Kidney glomerular epithelial cell (primary cell): Measurements from ENCODE around the gene PRDM11.

ENCODE experiments used
- DNase-seq: peaks from one replicate; lab custom pipeline; 2025; lab: John Stamatoyannopoulos, UW

Gene PRDM11

GRCh38 chr11:45264839-45265515 is 118.5 kb downstream of the PRDM11 start:
- DNase-seq, result peak; percentile 96

GRCh38 chr11:45265969-45266675 is 119.7 kb downstream of the PRDM11 start:
- DNase-seq, result no peak

GRCh38 chr11:45266676-45267020 is 120.2 kb downstream of the PRDM11 start:
- DNase-seq, result peak; percentile 27

- DNase-seq, result no peak
Observed at GRCh38 chr11:45267052-45267451, 120.6 kb downstream of the PRDM11 start.

GRCh38 chr11:45267652-45268299 is 121.3 kb downstream of the PRDM11 start:
- peak; percentile 34 for DNase-seq

- no peak for DNase-seq
Observed at GRCh38 chr11:45269678-45270077, 123.2 kb downstream of the PRDM11 start.

- no peak for DNase-seq
Observed at GRCh38 chr11:45270946-45271716, 124.7 kb downstream of the PRDM11 start.

- no peak for DNase-seq
Observed at GRCh38 chr11:45272701-45273100, 126.3 kb downstream of the PRDM11 start.

GRCh38 chr11:45273509-45273908 is 127.1 kb downstream of the PRDM11 start:
- peak; percentile 30 for DNase-seq

GRCh38 chr11:45274206-45274605 is 127.8 kb downstream of the PRDM11 start:
- no peak for DNase-seq

GRCh38 chr11:45275828-45276227 is 129.4 kb downstream of the PRDM11 start:
- DNase-seq, result no peak

- DNase-seq, result no peak
Observed at GRCh38 chr11:45278714-45279113, 132.3 kb downstream of the PRDM11 start.

GRCh38 chr11:45279645-45280044 is 133.2 kb downstream of the PRDM11 start:
- DNase-seq, result no peak

GRCh38 chr11:45280449-45280848 is 134.0 kb downstream of the PRDM11 start:
- no peak for DNase-seq

- peak; percentile 39 for DNase-seq
Observed at GRCh38 chr11:45282081-45282480, 135.6 kb downstream of the PRDM11 start.
